G401.6 (cell line): ENCODE data around the gene KPNA3.
"Not testable (repeated sequence)": the region's sequence is repeated elsewhere in the genome, so short reads cannot be mapped to it uniquely, and the experiment has no call there.

ENCODE experiments used
- FAIRE-seq: peaks from 2 replicates; lab custom pipeline; 2012; peaks lifted over from hg19 to GRCh38; lab: Jason Lieb, UNC

The KPNA3 gene, protein sequence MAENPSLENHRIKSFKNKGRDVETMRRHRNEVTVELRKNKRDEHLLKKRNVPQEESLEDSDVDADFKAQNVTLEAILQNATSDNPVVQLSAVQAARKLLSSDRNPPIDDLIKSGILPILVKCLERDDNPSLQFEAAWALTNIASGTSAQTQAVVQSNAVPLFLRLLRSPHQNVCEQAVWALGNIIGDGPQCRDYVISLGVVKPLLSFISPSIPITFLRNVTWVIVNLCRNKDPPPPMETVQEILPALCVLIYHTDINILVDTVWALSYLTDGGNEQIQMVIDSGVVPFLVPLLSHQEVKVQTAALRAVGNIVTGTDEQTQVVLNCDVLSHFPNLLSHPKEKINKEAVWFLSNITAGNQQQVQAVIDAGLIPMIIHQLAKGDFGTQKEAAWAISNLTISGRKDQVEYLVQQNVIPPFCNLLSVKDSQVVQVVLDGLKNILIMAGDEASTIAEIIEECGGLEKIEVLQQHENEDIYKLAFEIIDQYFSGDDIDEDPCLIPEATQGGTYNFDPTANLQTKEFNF

DNA sequence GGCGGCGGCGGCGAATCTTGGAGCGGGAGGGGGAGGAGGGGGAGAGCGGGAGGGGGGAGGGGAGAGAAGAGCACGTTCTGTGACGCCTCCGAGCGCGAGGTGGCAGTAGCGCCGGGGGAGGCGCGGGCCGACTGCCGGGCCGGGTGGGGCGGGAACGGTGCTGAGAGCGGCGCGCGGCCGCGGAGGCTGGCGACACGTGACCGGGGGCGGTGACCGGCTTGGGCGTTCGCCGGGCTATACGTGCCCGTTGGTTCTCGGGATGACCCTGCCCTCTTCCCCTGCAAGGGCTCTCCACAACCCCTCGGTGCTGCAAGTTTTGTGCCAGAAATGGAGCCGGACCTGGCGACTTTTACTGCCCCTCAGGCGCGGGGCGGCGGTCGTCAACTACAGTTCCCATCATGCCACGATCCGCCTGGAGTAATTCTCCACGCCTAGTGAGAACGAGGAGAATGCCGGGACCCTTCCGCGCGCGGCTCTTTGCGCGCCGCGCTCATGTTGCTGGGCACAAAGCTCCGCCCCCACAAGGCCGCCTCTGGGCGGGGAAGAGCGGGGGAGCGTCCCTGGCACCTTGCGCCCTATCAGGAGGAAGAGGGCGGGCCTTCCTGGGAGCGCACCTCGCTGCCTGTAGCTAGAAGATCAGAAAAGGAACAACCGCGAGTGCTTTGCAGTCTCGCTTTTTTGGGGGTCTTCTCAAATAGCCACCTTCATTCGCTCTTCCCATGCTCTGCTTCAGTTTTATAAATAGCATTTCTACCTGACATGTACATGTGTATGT lies at the start of gene KPNA3:
KPNA3 (minus strand) TSS at position 133 of the 775 bp plus-strand sequence. CDS start 176 bp downstream, outside the sequence.
- peak; percentile 95 for FAIRE-seq

DNA sequence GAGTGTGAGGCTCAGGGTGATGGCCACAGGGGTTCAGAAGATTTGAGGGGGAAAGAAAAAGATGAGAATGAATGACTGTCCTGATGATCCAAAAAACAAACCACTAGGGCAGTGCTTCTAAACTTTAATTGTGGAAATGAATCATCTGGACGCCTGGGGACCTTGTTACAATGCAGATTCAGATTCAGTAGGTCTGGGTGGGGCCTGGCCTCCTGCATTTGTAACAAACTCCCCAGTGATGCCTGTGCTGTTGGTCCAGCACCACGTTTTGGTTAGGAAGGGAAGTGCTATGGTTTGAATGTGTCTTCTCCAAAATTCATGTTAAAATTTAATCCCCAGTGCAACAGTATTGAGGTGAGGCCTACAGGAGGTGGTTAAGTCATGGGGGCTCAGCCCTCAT lies 49.5 kb upstream of the KPNA3 start:
- no peak for FAIRE-seq

DNA sequence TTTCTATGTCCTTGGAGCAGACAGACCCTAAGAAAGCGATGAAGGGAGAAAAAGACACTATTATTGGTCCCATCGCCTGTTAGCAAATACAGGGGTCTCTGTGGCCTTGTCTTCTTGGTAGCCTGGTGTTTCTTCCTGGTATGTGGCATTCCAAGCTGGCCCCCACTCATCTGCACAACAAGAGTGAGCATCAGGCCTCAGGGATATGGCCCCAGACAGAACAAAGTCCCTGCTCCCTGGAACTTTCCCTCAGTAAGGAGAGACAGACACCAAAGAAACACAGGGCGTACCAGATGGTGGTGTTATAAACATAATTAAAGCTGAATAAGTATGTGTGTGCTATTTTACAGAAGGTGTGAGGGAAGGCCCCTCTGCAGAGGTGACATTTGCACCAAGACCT lies 48.2 kb upstream of the KPNA3 start:
- FAIRE-seq = no peak

DNA sequence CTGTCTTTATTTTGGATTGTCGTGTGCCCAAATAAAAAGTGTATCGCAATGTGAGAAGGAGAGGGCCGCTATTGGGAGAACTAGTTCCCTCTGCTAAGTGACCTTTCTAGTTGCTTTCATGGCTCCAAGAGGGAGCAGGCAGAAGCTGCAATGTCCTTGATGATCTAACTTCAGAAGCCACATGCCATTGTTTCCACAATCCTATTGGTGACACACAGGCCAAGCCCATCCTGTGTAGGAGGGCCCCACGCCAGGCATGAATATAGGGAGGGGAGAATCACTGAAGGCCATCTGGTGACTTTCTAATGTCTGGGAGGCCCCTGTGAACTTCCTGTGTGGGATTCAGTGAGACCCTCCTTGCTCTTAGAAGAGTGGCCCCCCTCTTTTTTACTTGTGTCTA lies 47.8 kb upstream of the KPNA3 start:
- FAIRE-seq = no peak

DNA sequence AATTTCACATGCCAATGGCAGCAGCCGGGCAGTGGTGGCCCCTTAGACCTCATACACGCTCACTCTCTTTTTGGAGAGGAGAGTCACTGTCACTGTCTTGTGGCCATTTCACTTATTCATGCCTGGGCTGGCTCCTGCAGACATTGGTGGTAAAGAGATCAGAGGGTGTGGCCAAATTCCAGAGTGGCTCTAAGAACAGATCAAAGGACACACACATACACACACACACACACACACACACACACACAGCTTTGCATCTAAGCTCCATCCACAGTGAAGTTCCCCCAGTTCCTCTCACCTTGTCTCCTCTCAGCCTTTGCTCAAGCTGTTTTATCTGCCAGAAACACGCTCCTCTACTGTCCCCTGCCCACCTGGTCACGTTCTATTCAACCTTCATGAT lies 46.5 kb upstream of the KPNA3 start:
- FAIRE-seq = no peak

DNA sequence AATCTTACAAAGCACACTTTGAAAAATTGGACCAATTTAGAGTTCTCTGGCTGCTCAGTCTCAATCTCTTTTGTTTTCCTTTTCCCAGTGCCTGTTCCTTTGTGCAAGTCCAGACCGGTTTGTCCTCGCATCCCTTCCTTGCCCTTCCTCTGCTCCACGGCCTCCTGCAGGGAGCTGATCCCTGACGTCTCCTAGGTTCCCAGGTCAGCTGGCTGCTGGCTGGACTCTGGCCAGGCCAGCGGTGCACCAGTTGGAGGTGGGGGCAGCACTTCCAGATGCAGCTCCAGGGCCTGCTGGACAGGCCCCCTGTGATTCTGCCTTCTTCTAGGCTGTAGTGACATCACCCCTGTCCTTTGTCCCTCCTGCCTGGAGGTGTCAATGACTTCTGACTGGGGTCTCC lies 44.0 kb upstream of the KPNA3 start:
- FAIRE-seq = no peak

DNA sequence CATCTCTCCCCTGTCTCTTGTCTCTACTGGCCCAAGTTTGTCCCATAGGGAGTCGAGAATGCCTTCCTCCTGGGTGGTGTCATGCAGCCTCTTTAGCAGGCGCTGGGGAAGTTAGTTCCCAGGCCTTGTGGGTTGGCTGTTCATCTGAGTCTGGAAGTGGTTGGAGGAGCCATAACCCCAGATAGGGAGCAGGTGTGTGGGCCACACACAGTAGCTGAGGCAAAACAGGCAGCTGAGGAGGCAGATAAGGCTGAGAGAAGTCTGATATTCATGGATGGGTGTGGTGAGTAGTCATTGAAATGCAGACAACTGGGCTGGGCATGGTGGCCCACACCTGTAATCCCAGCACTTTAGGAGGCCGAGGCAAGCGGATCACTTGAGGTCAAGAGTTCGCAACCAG lies 40.9 kb upstream of the KPNA3 start:
- FAIRE-seq = no peak

DNA sequence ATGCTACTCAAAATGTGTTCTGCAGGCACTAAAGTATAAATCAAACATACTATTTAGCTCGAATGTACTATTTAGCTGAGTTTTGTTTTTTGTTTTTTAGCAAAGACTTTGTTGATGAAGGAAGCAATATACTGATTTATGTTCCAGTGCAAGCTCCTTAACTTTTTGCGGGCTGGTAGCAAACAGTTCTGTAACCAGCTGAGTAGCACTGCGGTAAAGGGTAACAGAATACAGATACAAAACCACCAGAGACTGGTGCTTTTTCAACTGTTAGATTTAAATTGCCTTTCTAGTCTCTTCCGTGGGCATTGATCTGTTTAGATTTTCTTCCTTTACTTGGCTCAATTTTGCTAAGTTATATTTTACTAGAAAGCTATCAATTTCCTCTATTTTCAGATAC lies 39.0 kb upstream of the KPNA3 start:
- FAIRE-seq = no peak

DNA sequence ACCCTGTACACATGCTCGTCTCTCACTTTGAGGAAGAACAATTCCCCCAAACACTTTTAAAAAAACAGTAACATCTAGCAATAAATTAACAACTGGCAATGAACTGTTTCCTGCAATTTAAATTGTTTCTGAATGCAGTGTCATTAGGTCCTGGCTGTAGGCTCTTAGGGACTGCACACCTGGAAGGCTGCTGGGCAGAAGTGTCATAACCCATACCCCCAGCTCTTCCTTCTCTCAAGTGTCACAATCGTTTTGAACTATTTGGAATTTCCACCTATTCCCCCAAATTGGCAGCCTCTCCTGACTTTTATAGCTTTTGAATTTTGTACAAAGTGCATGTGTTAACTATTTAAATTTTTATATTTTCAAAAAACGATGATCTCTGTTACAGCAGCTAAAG lies 38.2 kb upstream of the KPNA3 start:
- no peak for FAIRE-seq

DNA sequence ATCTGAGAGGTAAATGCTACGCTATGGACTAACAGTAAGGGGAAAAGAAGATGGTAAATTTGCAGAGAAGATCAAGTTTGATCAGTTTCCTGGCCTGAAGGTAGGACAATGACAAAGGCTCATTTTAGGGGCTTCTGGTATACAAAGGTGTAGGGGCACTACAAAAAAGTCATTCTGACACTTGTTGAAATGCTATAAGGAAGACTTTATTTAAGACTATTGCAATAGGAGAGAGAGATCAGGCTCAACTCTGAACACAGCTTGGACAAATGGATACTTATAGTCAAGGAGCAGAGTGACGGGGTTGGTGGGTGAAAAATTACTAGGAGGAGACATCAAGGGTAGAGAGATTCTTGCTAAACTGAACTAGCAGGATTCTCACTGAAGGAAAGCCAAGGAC lies 37.2 kb upstream of the KPNA3 start:
- FAIRE-seq = no peak

DNA sequence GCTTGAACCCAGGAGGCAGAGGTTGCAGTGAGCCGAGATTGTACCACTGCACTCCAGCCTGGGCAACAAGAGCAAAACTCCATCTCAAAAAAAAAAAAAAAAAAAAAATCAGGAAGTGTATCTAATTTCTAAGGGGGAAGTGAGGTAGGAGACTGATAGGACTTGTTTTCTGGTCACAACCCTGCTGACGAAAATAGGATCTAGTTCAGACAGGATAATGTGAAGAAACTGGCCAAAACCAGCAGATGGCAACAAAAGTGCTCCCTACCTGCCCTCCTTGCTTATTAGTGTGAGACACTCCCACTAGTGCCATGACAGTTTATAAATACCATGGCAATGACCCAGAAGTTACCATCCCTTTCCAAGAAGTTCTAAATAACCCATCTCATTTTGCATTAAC lies 36.0 kb upstream of the KPNA3 start:
- no peak for FAIRE-seq

DNA sequence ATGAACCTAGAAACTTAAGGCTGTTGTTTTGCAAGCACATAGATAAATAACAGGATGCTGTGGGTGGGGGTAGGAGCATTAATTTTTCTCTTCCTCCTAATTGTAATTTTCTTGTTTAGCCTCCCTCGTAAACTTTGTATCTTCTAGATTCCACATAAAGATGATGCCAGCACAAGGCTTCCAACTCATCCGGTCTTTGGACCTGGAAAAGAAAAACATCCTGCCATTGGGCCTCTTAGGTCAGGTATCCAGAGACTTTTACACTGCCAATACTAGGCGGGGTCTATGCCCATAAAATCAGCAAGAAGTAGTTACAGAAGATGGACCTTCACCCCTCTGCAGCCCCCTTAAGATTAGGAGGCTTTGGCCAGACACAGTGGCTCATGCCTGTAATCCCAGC lies 35.4 kb upstream of the KPNA3 start:
- no peak for FAIRE-seq

DNA sequence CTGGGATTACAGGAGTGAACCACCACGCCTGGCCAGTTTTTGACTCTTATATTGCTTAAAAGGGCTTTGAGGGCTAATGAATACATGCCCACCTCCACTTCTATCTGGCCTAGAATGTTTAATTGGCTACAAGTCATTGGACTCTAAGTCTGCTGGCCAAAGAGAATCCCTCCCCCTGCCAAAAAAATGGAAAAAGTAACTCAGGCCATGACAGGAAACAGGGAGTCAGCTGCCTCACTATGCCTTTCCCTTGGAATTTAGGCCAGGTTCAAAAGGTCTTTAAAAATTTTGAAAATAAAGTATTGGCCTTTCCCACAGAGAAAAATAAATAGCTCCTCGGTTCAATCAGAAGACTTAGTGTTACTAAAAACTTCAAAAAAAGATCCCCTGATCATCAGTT lies 34.9 kb upstream of the KPNA3 start:
- FAIRE-seq = no peak

DNA sequence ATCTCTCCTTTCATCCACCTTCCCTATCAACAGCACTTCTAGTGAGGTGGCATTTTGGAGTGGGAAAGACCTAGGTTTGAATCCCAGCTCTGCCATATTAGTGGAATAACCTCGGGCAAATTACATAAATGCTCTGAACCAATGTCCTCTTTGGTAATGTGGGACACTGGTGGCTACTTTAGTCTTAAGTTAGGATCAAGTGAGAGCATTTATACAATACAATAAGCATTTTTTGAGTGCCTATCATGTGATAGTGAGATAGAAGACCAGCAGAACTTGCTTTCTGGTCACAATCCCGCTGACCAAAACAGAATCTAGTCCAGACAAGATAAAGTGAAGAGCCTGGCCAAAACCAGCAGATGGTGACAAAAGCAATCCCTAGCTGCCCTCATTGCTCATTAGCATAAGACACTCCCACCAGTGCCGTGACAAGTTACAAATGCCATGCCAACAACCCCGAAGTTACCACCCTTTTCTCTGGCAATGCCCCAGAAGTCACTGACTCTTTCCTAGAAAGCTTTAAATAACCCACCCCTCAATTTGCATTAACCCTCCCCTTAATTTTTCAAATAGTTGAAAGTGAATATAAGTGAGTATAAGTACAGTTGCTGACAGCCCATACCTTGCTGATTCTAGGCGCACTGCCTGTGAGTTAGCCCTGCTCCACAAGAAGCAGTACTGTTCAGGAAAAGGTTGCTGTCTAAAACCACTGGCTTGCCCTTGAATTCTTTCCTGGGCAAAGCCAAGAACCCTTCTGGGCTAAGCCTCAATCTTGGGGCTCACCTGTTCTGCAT lies 28.9 kb upstream of the KPNA3 start:
- no peak for FAIRE-seq

DNA sequence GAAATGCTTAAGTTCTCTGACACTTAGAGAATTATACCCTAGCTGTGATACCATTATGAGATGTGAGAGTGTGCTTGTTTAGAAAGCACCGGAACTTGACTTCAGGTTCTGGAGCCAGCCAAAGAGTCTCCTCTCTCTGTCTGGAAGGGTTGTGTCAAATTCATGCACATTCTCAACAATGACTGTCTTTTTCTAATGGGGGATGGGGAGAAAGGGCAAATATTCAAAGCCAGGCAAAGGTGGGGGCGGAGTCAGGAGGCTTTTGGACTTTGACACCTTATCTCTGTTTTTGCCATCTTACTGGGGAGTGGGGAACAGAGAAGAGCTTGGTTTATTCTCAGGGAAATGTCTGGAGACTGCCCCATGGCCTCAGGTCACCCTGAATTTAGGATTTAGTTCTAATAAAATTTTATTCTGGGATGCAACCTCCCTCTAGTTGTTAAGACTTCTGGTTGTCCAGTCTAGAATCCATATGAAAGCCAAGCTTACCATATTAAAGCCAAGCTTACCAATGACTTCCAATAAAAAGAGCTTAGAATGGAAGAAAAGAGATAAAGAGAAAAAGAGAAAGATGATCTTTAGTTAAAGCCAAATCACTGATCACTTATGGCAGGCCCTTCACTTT lies 28.2 kb upstream of the KPNA3 start:
- no peak for FAIRE-seq

DNA sequence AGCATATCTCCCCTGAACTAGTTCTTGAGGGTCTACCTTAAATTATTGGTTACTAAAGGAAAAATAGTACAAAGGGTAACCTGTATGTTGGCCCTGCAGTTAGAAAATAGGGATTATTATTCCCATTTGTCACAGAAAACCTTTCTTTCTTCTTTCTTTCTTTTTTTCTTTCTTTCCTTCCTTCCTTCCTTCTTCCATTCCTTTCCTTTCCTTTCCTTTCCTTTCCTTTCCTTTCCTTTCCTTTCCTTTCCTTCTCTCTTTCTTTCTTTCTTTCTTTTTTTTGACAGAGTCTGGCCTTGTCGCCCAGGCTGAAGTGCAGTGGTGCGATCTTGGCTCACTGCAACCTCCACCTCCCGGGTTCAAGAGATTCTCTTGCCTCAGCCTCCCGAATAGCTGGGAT lies 23.6 kb upstream of the KPNA3 start:
- FAIRE-seq = not testable (repeated sequence)

DNA sequence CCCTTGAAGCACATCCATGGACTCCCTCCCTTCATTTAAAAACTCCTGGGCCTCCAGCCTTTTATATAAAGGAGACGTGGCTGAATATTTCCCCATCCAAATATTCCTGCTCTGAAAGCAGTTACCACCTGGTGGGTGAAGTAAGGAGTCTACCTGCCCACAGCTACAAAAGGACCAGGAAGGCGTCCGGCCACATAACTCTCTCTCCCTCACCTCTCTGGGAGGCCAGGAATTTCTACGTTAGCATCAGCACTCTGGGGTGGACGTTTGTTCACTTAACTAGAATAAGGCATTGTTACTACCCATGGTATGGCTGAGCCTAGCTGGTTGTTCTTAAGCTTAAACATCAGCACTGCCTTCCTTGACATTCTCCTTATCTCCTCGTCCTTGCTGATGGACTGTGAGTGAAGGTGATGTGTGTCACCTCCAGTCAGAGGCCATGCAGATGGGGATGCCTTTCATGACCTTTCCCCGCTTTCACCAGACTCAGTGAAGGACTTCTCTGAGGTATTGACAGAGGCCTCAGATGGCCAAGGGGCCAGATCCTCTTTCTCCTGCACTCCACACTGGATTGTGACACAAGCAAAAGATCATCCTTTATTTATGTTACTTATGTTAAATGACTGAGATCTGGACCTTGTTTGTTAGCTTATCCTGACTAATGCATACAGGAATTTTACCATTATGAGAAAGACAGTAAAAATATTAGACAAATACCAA lies 22.2 kb upstream of the KPNA3 start:
- no peak for FAIRE-seq

DNA sequence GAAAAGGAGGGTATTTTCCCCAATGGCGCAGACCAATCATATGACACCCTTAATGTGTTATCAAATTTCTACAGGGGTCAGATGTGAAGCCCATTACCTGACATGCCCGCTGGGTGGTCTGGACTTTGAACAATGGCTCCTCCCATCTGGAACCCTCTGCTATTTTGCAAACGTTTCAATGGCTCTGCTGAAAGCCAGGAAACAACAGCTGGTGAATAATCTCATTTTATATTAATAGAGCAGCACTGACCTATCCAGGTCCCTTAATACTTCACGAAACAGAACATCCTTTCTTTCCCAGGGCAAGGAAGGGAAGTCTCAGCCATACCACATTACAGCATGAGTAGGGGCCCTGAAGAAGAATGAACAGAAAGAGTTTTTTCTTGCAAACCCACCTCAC lies 20.3 kb upstream of the KPNA3 start:
- no peak for FAIRE-seq

DNA sequence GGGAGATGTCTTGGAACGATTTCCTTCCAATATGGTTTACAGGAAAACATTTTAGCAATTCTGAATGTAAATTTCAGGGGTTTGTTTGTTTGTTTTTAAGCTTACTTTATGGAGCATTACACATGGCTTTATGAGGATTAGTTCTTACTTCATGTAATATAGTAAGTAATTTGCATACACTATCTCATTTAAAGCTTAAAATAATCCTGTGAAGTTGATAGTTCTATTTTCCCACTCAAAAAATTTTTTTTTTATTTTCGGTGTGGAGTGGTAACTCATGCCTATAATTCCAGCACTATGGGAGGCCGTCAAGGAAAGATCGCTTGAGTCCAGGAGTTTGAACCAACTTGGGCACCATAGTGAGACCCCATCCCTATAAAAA lies 19.0 kb upstream of the KPNA3 start:
- no peak for FAIRE-seq

DNA sequence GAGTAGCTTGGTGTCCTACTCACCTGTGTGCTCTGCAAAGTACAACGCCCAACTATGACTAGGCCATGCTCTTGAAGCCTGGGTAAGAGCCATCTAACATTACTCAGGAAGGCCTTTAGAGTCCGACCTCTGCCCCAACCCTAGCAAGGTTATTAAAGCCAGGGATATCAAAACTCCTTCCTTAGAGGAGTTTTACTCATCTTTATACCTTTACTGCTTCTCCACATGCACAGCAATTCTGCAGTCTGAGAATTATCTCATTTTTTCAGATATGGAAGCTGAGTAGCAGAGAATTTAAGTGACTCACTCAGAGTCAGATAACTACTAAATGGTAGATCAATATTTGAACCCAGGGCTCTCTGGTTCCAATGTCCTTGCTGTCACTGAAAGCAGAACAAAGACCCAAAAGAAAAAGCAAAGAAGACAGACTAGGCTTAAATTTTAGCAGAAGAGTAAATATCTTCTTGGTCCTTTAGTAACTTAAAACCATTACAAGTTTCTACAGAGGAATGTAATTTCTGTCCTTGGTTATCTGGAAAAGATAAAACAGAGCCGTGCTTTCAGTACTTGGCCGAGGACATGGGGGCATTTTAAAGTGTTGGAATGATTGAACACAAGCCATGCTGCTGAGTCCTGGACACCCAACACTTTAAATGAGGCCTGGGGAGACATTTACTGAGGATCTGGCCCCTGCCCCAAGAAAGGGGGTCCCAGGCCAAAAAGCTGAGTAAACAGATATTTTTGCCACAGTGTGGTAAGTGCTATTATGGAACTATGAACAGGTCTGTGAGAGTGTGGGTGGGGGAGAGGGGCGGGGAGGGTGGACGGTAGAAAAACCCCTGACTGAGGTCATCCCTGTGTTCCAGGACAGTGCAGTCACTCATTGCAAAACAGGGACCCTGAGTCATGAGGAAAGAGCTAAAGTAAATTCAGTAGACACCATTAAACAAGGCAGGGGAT lies 18.4 kb upstream of the KPNA3 start:
- no peak for FAIRE-seq
